ENCODE results near the gene NEGR1.
"Not testable (repeated sequence)": the region's sequence is repeated elsewhere in the genome, so short reads cannot be mapped to it uniquely, and the experiment has no call there.

Gene NEGR1

DNA sequence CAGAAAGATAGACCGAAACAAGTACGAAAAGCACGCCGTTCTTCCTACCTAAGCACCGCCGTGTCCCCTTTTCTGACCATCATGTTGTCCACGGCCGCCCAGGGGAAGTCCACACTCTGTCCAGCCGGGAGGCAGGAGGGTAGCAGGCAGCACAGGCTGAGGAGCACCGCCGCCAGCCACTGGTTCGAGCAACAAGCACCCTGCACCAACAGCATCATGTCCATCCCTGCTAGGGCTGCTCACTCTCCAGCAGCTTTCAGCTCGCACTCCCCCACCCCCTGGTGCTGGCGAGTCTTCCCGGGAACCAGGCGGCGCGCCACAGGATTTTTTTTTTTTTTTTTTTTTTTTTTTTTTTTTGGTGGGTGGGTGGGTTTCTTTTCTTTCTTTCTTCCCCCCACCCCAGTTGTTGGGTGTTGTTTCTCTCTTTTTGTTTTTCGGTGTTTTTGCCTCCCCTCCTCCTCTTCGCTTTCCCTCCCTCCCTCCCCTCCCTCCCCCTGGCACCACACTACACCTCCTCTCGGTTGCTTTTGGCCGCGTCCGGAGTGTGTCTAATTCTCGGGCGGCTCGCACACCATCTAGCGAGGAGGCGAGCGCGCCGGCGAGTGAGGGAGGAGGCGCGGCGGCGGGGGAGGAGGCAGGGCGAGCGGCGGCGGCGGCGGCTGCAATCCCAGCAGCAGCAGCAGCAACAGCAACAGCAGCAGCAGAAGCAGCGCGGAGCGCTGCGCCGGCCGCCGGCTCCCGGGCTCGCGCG, at the start of gene NEGR1:
Gene NEGR1, minus strand, starts transcription at position 269 of the 751 bp plus-strand sequence.
- DNase-seq (ENCODE audit: low read depth, low spot score) = no peak

DNA sequence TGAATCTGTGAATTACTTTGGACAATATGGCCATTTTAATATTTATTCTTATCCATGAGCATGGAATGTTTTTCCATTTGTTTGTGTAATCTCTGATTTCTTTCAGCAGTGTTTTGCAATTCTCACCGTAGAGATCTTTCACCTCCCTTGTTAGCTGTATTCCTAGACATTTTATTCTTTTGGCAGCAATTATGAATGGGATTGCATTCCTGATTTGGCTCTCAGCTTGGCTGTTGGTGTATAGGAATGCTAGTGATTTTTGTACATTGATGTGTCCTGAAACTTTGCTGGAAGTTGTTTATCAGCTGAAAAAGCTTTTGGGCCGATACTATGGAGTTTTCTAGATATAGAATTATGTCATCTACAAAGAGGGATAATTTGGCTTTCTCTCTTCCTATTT, 44.2 kb upstream of the NEGR1 start:
- DNase-seq (ENCODE audit: low read depth, low spot score) = no peak

DNA sequence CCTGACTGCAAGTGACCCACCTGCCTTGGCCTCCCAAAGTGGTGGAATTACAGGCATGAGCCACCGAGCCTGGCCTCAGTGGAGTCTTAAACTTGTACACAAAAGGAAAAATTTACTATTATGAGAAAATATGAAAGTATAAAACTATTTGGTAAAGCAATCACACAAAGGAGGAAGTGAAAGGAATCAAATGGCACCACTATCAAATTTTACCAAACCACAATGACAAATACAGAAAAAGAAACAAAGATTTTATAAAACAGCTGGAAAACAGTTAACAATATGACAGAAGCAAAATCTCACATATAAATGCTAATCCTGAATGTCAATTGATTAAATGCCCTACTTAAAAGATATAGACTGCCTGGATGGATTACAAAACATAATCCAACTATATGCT, 42.1 kb upstream of the NEGR1 start:
- no peak for DNase-seq (ENCODE audit: low read depth, low spot score)

DNA sequence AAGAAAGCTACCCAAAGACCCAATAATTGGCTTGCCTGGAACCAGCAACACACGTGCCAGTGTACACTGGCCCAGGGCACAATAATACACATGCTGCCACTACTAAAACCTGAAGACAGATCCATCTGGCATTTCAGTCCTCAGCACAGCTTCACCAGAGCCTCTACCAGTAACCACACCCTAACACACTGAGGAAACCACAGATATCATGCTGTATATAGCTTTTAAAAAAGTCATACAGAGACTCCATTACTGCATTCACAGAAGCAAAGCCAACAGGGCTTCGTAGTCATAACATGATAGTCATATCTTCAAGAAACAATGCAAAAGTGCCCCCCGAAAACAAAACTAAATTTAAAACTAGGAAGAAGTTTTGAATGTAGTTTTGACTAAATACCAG, 40.6 kb upstream of the NEGR1 start:
- DNase-seq (ENCODE audit: low read depth, low spot score) = no peak

DNA sequence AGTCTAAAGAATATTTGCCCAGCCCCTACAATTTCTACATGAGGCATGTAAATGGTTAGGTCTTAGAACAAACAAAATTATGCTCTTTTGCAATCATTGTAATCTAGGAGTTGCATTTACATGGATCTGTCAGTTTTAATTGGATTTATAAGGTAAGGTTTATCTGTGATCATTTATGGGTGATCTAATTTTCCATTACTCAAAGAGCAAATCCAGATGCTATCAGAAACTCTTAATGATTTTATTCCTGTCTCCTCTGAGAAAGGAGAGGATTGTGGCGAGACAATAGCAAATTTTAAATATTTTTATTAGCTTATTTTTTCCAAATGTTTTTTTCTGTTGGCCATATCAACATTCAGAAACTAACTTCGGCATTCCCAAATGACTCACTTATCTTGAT, 14.2 kb upstream of the NEGR1 start:
- no peak for DNase-seq (ENCODE audit: low read depth, low spot score)

DNA sequence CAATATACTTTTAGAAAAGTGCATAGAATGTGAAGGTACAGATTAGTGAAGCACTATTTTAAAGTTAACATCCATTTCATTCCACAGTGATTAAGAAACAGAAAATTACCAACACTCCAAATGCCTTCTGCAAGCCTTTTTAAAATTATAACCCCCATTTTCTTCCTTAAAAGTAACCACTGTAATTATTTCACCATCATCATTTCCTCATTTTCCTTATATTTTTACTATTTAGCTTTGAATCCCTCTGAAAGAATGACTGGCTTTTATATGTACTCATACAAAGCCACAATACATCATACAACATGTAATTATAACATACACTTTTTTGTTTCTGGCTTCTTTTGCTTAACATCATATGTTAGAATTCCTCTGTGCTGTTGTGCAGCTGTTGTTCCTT, 6.5 kb upstream of the NEGR1 start:
- no peak for DNase-seq (ENCODE audit: low read depth, low spot score)

DNA sequence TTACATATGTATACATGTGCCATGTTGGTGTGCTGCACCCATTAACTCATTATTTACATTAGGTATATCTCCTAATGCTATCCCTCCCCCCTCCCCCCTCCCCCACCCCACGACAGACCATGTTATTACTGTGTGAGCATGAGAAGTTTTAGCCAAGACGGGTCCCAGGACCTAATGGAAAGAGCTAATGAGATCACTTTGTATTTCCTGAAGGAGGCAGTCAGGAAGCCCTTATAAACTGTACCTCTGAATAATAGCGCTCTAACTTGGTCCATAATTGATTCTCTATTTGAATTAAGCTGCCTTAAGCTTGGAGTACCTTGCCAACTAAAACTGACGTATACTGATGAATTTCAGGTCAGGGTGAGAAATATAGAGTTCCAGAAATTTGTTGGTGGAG, 4.1 kb upstream of the NEGR1 start:
- no peak for DNase-seq (ENCODE audit: low read depth, low spot score)

DNA sequence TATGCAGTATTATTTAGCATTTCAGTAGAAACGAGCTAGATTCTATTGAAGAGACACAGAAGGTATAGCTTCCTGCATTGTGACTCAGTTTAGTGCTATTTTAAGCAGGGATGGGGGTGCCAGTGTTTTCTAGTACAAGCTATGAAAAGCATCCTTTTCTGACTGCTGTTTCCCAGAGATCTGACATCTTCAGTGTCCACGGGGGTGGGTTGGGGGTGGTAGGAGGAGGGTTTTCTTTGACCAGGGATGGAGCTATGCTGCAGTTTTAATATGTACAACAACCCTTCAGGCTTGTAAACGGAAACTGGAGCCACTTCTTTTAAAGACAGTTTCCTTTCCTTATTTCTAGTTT, 2.7 kb upstream of the NEGR1 start:
- no peak for DNase-seq (ENCODE audit: low read depth, low spot score)

DNA sequence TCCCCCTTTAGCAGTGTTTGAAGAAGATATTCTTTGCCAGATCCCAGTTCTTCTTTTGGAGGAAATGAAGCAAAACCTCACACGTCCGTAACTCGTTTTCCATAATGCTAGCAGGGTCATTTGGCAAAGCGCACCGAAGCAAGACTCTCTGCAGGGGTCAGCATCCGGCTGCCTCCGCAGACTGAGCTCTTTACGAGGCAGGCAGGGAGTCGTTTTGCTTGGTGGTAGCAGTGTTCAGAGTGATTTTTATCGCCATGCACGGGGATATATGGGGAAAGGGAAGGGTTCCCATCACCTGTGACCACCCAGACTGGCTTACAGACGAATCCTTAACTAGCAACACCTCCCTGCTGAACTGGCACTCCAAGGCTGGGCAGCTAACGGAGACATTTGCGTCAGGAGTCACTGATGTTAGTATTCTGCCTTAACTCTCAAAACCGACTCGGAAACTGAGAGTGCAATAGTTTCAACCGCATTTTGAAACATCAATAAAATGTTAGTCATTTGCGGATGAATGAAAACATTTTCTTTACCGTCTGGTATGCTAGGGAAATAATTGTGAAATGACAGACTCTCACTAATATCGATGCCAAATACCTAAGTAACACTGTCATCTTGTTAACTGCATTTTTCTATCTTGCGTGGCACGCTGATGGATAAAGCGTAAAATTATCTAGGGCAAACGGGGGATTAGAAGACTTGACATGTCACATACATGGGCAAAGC, 2.2 kb upstream of the NEGR1 start:
- DNase-seq (ENCODE audit: low read depth, low spot score) = no peak

DNA sequence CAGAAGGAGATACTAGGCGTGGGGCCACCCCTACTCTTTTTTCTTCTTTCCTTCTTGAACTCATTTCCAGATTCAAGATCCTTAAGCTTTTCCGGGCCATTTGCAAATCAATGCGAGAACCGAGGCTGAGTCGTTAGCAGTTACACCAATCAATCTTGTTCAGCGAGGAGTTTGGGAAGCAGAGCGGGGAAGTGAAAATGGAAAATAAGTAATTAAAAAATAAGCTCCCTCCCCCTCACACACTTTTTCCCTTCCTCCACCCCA, 1.7 kb upstream of the NEGR1 start:
- DNase-seq (ENCODE audit: low read depth, low spot score) = no peak

DNA sequence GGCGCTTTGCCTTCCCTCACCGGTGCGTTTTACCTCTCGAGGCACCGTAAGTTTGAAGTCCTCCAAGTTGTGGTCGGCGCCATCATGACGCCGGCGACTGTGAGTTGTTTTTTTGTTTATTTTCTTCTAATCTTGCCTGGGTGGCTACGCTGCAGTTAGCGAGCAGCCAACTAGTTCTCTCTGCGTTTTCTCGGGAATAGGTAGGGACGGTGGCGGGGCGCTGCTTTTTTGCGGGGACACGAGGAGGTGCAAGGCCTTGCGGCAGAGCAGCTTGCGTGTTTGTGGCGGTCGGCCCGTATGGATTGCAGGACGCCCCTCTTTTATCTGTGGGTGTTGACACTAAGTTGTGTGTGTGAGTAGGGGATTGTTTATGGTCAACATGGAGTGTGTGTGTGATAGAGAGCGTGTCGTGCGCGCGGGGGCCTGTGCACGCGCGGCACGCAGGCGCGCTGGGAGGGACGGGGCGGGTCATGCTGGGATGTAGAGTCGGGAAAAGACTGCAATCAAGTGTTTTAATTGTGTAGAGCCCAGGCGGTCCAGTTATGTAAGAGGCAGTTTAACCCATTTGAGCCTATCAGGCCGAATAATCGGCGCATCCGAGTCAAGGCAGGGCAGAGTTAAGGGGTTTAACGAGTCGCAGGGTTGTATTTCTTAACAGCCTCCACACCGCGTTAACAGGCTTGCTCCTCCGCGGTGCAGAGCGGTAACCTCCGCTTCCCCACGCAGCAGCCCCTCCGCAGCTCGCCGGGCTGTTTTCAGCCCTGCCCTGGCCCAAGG, 1.2 kb upstream of the NEGR1 start:
- DNase-seq (ENCODE audit: low read depth, low spot score) = no peak

DNA sequence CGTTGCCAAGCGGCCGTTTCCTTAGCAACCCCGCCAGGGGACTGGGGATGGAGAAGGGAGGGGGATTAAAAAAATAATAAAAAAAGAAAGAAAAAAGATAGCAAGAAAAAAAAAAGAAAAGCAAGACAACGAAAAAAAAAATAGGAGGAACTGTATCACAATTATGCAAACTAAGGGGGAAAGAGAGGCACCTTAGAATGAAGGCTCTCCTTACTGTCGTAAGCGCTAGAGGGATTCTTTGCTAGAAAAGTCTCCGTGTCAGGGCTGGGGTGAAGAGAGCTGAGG, 625 bp upstream of the NEGR1 start:
- no peak for DNase-seq (ENCODE audit: low read depth, low spot score)

DNA sequence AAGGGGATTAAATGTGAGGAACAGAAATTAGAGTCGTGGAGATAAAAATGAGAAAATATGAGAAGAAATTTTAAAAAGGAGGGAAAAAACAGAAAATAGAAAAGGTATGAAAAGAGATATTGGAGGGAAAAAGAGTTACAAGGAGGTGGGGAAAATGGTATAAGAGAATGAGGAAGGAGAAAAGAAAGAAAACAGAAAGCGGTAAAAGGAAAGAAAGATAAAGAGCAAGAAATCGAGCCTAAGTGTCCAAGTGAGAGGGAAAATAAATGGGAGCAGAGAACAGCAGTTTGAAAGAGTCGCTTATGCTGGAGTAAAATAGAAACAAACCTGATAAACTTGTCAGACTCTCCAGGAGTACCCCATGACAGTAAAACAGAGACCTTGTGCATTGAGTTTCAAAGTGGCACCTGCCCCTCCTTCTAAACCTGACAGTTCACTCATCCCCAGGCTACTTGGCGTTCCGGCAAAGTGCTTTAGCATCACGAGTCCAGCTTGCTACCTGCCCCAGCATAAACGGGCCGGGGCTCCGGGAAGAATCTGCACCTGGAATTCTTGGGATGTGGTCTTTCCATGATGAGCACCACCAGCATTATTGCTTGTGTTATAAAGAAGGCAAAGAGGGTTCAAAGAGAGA, 585 bp downstream of the NEGR1 start:
- DNase-seq (ENCODE audit: low read depth, low spot score) = no peak

DNA sequence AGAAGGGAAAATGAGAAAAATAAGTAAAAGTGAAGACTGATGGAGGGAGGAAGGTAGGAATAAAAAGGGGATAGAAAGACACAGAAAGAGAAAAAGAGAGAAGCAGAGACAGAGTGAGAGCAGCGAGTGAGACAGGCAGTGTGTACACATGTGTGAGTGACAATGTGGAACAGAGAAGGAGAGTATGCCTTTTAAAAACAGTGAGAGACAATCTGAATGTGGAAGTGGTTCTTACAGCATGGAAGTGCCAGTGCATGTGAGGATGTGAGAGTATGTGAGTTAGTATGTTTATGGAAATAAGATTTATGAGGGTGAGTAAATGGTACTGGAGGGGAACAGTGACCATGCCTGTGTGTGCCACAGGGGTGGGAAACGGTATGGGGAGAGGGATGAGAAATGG, 1.2 kb downstream of the NEGR1 start:
- no peak for DNase-seq (ENCODE audit: low read depth, low spot score)

DNA sequence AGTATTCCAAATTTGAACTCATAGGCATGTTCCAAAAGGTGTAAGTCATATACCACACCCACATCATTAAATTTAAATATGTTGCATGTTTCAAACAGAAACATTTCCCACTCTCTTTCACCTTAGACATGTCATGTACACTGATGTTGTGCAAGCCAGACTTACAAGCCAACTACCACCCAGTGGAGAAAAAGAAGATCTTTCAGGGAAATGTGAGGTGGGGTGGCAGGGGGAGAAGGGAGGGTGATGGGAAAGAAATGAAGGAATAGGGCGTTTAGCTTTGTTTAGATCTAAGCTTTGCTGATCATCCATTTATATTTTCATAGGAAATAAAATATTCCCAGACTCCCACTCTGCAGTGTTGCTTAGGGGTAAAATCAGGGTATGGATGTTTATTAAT, 1.6 kb downstream of the NEGR1 start:
- DNase-seq (ENCODE audit: low read depth, low spot score) = no peak

DNA sequence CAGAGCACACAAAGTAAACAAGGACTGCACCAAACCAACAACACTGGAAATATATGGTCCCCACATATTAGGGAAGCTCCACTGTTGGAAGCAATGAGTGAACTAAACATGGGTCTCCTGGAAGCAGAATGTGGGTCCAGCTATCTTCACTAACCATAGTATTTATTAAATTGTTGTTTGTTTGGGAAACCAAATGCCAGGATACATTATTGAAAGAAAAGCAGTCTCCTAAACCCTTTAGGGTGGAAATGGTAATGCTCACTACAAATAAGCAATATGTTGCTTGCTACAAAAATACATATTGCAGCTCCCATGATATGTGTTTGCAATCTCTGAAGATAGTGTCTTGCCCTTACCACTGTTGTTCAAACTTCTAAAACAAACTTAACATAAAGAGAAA, 2.2 kb downstream of the NEGR1 start:
- DNase-seq (ENCODE audit: low read depth, low spot score) = no peak

DNA sequence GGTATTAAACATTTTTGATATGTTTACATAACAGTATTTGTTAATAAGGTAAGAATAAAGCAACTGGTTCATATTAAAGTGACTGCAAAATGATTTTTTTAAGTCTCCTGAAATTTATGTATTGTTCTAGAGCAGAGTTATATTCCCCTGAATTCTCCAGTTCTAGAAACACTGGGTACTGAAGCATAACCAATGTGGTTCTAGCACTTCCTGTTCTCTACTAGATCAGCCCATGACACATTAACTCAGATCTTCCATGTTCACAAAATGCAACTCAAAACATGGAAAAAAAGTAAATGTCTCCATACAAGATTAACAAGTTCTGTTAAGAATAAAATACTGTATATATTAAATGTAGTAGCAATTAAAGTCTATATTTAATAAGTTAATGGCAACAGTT, 3.9 kb downstream of the NEGR1 start:
- DNase-seq (ENCODE audit: low read depth, low spot score) = no peak

DNA sequence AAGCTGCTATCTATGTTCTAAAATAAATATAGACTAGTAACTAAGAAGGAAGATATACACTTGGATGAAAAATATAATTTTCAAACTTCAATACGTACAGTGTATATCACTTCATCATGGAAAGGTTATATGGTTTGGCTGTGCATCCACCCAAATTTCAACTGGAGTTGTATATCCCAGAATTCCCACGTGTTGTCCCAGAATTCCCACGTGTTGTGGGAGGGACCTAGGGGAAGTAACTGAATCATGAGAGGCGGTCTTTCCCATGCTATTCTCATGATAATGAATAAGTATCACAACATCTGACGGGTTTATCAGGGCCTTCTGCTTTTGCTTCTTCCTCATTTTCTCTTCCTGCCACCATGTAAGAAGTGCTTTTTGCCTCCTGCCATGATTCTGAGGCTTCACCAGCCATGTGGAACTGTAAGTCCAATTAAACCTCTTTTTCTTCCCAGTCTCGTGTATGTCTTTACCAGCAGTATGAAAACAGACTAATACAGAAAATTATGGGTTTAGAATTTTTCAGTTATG, 10.7 kb downstream of the NEGR1 start:
- DNase-seq (ENCODE audit: low read depth, low spot score) = no peak

DNA sequence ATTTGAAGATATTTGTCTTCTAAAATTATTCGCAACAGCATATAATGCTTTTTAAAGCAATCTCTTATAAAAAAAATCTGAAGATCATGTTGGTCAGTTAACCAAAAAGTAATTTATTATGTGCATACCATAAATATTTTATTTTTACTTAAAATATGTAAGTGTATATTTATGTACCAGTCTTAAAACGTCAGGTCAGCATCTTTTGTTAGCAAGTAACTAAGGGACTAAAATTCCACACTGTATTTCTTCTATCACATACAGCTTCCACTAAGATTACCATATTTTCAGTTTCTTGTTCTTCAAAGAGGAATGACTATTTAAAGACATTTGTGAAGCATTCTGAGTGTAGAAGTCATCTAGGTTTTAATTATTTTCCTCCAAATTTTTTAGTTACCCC, 19.6 kb downstream of the NEGR1 start:
- DNase-seq (ENCODE audit: low read depth, low spot score) = no peak

DNA sequence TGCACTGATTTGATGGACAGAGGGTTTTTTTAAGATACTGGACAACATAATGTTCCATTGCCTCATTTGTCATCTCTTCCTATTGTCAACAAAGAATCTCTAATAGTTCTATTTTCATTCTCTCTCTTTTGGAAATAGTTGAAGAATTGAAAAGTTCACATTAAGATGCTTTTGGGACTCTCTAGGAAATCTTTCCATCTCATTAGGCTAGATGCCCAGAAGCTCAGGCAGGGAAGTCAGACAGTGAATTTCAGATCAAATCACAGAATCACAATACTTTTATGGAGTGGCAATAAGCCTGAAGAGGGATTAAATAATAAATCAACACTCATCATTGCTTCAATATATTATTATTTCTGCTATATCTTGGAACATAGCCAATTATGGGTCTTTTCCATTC, 29.2 kb downstream of the NEGR1 start:
- DNase-seq (ENCODE audit: low read depth, low spot score) = no peak

DNA sequence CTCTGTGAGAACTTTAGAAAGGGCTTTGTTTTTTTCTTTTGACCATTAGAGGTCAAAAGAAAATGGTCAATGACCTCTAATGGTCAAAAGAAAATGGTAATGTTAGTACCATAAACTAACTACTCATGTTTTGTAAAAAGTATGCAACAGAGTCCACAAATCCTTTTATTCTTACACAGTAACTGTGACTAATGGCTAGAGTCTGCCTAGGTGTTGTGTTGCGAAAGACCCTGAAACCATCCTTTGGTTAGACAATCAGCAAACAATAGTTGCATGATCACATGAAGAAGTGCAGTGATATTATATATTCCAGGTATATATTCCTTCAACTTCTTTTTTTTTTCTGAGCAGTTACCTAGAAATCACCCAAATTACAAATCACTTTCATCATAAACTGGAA, 40.9 kb downstream of the NEGR1 start:
- no peak for DNase-seq (ENCODE audit: low read depth, low spot score)

DNA sequence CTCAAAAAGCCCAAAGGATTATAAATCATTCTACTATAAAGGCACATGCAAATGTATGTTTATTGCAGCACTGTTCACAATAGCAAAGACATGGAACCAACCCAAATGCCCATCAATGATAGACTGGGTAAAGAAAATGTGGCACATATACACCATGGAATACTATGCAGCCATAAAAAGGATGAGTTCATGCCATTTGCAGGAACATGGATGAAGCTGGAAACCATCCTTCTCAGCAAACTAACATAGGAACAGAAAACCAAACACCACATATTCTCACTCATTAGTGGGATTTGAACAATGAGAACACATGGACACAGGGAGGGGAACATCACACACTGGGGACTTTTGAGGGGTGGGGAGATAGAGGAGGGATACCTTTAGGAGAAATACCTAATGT, 46.4 kb downstream of the NEGR1 start:
- DNase-seq (ENCODE audit: low read depth, low spot score) = not testable (repeated sequence)

DNA sequence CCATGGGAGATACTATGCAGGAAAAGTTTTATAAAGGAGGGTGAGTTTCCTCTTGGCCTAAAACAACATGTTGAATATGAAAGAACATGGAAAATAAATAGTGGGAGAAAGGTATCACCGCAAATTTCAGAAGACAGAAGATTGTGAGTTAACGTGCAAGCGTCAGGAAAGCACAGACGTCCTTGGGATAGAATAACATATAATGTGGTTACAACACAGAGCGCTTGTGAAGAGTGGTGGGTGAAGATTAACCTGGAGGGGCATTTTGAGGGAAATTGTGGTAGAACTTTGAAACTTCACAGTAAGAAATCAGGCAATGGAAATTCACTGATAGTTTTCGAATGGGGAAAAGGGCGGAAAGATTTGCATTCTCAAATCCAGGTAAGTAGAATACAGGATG, 47.3 kb downstream of the NEGR1 start:
- DNase-seq (ENCODE audit: low read depth, low spot score) = no peak
